HG02588 (cell line): Measurements from ENCODE around the gene AKAP8L.
A peak's percentile ranks its signal among the peaks of the same experiment; 100 is the strongest.

ENCODE experiments used
- ATAC-seq: cut with Tn5 transposase; IDR thresholded peaks from one replicate; pipeline ENCODE4 v1.9.1; 2021; ENCODE audit warnings: mild to moderate bottlenecking, moderate library complexity; ENCODE audit not compliant: unreplicated experiment

Gene AKAP8L

GRCh38 chr19:15432629-15433518, 14.1 kb upstream of the AKAP8L start:
- ATAC-seq: peak; percentile 66

GRCh38 chr19:15432018-15432494, 13.3 kb upstream of the AKAP8L start:
- ATAC-seq: no peak

GRCh38 chr19:15431396-15432017, 12.7 kb upstream of the AKAP8L start:
- no peak for ATAC-seq

GRCh38 chr19:15430526-15431120, 11.8 kb upstream of the AKAP8L start:
- no peak for ATAC-seq

- ATAC-seq: no peak
Observed at GRCh38 chr19:15429825-15430467, 11.2 kb upstream of the AKAP8L start.

GRCh38 chr19:15428956-15429824, 10.4 kb upstream of the AKAP8L start:
- no peak for ATAC-seq

- no peak for ATAC-seq
Observed at GRCh38 chr19:15427991-15428471, 9.2 kb upstream of the AKAP8L start.

GRCh38 chr19:15427350-15427700, 8.5 kb upstream of the AKAP8L start:
- no peak for ATAC-seq

GRCh38 chr19:15426485-15427349, 7.9 kb upstream of the AKAP8L start:
- ATAC-seq: no peak

GRCh38 chr19:15425321-15425950, 6.6 kb upstream of the AKAP8L start:
- ATAC-seq: no peak

GRCh38 chr19:15424692-15425272, 6.0 kb upstream of the AKAP8L start:
- ATAC-seq: no peak

- ATAC-seq: no peak
Observed at GRCh38 chr19:15424121-15424520, 5.3 kb upstream of the AKAP8L start.

GRCh38 chr19:15423130-15423529, 4.3 kb upstream of the AKAP8L start:
- ATAC-seq: no peak

- ATAC-seq: no peak
Observed at GRCh38 chr19:15422296-15423075, 3.7 kb upstream of the AKAP8L start.

- no peak for ATAC-seq
Observed at GRCh38 chr19:15421721-15422260, 3.0 kb upstream of the AKAP8L start.

GRCh38 chr19:15421136-15421695, 2.4 kb upstream of the AKAP8L start:
- ATAC-seq: no peak

- no peak for ATAC-seq
Observed at GRCh38 chr19:15419413-15420025, 731 bp upstream of the AKAP8L start.
